ENCODE data around the gene RPTOR. TPM values are rescaled to one million over a fixed set of nuclear protein-coding genes. Genes with fewer than 3 reads are reported as not detected.

RPTOR gene
- total and polyA plus RNA-seq, 10 of the 15 experiments (the other 5 are each of a cell fraction or from before 2014, with no cell fraction given) = 0.18 to 32.1 (median 7.8) TPM

DNA sequence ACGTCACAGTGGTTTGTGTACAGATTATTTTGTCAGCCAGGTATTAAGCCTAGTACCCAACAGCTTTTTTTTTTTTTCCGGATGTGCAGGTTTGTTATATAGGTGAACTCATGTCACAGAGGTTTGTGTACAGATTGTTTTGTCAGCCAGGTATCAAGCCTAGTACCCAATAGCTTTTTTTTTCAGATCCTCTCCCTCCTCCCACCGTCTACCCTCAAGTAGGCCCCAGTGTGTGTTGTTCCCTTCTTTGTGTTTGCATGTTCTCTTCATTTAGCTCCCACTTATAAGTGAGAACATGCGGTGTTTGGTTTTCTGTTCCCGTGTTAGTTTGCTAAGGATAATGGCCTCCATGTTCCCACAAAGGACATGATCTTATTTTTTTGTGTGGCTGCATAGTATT lies 19.9 kb downstream of the RPTOR start (continued):
- no peak for TF ChIP-seq BRCA1 (IDR thresholded peaks at IDR 0.05; ENCODE audit: low read depth, low read length)
- TF ChIP-seq, protein P1, sequence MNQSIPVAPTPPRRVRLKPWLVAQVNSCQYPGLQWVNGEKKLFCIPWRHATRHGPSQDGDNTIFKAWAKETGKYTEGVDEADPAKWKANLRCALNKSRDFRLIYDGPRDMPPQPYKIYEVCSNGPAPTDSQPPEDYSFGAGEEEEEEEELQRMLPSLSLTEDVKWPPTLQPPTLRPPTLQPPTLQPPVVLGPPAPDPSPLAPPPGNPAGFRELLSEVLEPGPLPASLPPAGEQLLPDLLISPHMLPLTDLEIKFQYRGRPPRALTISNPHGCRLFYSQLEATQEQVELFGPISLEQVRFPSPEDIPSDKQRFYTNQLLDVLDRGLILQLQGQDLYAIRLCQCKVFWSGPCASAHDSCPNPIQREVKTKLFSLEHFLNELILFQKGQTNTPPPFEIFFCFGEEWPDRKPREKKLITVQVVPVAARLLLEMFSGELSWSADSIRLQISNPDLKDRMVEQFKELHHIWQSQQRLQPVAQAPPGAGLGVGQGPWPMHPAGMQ (IDR thresholded peaks at IDR 0.05; ENCODE audit: borderline replicate concordance) = no peak
- TF ChIP-seq NFXL1 (IDR thresholded peaks at IDR 0.05; ENCODE audit: borderline replicate concordance) = no peak

DNA sequence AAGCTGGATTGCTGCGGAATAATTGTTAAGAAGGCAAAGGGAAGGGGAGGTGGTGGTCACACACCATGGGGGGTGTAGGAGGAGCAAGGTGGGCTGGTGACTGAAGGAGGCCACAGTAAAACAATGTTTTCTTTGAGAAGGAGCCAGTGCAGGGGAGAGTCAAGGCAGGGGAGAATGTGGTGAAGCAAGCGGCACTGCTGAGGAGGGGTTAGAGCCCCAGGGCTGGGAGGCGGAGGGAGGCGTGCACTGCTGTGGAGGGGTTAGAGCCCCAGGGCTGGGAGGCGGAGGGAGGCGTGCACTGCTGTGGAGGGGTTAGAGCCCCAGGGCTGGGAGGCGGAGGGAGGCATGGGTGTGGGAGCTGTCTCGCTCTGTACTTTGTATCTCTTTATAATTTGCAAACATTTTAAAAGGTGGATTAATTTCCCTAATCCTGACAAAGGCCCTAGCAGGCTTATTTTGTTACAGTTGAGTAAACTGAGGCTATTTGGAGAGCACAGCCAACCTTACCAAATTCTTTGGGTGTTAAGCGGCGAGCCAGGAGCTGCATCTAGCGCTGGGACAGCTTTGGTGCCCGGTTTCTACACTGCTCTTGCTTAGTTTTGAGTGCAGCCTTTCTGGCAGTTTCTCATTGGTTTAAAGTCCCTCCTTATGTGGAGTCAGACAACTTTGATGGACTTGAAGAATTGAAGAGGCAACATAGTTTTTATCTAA lies 20.9 kb downstream of the RPTOR start:
- POLR2A ChIA-PET = no interaction called here
- no peak for ATAC-seq

More for the DNA sequence above, 20.9 kb downstream of the RPTOR start:
- DNase-seq (ENCODE audit: low read depth, low spot score) (no peak), FAIRE-seq (no peak)
- BruUV-seq (replicated peaks) = no TSS peak
- peaks cover 18% of the 10 kb centered on the region for H3K79me2 ChIP-seq (ENCODE audit: control insufficient read depth, insufficient read depth, low read length)
- no peaks in the 10 kb centered on the region for H3K4me1 ChIP-seq (ENCODE audit: control insufficient read depth, insufficient read depth, low read length)
- RAD21 ChIA-PET (ENCODE audit: unreplicated experiment) = no interaction called here
- no peaks in the 10 kb centered on the region for H3K9me3 ChIP-seq (replicated peaks; ENCODE audit: control insufficient read depth, insufficient read depth, low read length)
- no peak overlapping the region for H3K27ac ChIP-seq (ENCODE audit: control insufficient read depth, insufficient read depth)
- no peak for TF ChIP-seq NBN (IDR thresholded peaks at IDR 0.05)
- TF ChIP-seq NR2F1 (conservative IDR thresholded peaks at IDR 0.05) = no peak
- no peak for TF ChIP-seq STAT1 (conservative IDR thresholded peaks at IDR 0.05)
- TF ChIP-seq ZNF24 (IDR thresholded peaks at IDR 0.05) = no peak
- TF ChIP-seq YY1 (IDR thresholded peaks at IDR 0.05; ENCODE audit: low read depth, low read length) = no peak
- no peak for TF ChIP-seq MEF2B (IDR thresholded peaks at IDR 0.05; ENCODE audit: partially characterized antibody, poor library complexity, severe bottlenecking)
- TF ChIP-seq, protein P2, sequence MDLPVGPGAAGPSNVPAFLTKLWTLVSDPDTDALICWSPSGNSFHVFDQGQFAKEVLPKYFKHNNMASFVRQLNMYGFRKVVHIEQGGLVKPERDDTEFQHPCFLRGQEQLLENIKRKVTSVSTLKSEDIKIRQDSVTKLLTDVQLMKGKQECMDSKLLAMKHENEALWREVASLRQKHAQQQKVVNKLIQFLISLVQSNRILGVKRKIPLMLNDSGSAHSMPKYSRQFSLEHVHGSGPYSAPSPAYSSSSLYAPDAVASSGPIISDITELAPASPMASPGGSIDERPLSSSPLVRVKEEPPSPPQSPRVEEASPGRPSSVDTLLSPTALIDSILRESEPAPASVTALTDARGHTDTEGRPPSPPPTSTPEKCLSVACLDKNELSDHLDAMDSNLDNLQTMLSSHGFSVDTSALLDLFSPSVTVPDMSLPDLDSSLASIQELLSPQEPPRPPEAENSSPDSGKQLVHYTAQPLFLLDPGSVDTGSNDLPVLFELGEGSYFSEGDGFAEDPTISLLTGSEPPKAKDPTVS (IDR thresholded peaks at IDR 0.05; ENCODE audit: low read depth, low read length) = no peak
- no peak for TF ChIP-seq JUND (IDR thresholded peaks at IDR 0.05; ENCODE audit: low read depth, low read length)
- TF ChIP-seq SREBF1 (IDR thresholded peaks at IDR 0.05; ENCODE audit: low read length) = no peak
- TF ChIP-seq, protein P3, sequence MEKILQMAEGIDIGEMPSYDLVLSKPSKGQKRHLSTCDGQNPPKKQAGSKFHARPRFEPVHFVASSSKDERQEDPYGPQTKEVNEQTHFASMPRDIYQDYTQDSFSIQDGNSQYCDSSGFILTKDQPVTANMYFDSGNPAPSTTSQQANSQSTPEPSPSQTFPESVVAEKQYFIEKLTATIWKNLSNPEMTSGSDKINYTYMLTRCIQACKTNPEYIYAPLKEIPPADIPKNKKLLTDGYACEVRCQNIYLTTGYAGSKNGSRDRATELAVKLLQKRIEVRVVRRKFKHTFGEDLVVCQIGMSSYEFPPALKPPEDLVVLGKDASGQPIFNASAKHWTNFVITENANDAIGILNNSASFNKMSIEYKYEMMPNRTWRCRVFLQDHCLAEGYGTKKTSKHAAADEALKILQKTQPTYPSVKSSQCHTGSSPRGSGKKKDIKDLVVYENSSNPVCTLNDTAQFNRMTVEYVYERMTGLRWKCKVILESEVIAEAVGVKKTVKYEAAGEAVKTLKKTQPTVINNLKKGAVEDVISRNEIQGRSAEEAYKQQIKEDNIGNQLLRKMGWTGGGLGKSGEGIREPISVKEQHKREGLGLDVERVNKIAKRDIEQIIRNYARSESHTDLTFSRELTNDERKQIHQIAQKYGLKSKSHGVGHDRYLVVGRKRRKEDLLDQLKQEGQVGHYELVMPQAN (conservative IDR thresholded peaks at IDR 0.05) = no peak
- intact Hi-C loops (cut with micrococcal nuclease; ENCODE audit: unreplicated experiment) = no loop called here
- H3K4me3 ChIP-seq = no peak overlapping the region
- no peak overlapping the region for H2AFZ ChIP-seq (ENCODE audit: control insufficient read depth, low read depth, low read length)
- H4K20me1 ChIP-seq (ENCODE audit: control insufficient read depth, insufficient read depth) = no peaks in the 10 kb centered on the region
- no peaks in the 10 kb centered on the region; a peak in 1 of 4 replicates for H3K36me3 ChIP-seq (ENCODE audit: control insufficient read depth in 2 of 2, insufficient read depth in 2 of 2, low read length in 1 of 2)
- CTCF ChIA-PET = interaction anchor here (2.5 kb wide), 1 partner anchor 10 kb away, joined by 7 read pairs; no protein-coding TSS in a partner anchor
- SMC1A ChIA-PET (ENCODE audit: uncharacterized antibody, unreplicated experiment) = no interaction called here
- WGBS (ENCODE audit: insufficient coverage, insufficient replicate concordance, low lambda C conversion rate, missing lambda C conversion rate) = 91% methylated on average over 12 of the region's 12 CpGs
- H3K27me3 ChIP-seq (replicated peaks in 1 of 2; ENCODE audit: control insufficient read depth in 2 of 2, insufficient read depth in 2 of 2, low read length in 1 of 2) = no peaks in the 10 kb centered on the region
- H3K4me2 ChIP-seq (ENCODE audit: control insufficient read depth, insufficient read depth) = no peak overlapping the region
- no peak overlapping the region for H3K9ac ChIP-seq (ENCODE audit: control insufficient read depth, insufficient read depth, low read length)
- in situ Hi-C loops (cut with MboI) = no loop called here
